Small intestine (tissue), 7 donors: ENCODE data around the gene PLXNB2. TPM values are rescaled to one million over a fixed set of nuclear protein-coding genes. Genes with fewer than 3 reads are reported as not detected.

Source experiments
- DNase-seq, 2 donors: peaks; one replicate each; pipeline versions ENCODE4 v3.0.0 to v3.0.0-alpha.2; 2013
- FAIRE-seq: peaks from 2 replicates; lab custom pipeline; 2012; peaks lifted over from hg19 to GRCh38; lab: Jason Lieb, UNC
- H3K27ac ChIP-seq, 3 donors: one replicate each; pipeline ENCODE4 v1.5.1; 2013; ENCODE audit warnings: low read length in 2 of 3, mild to moderate bottlenecking in 2 of 3, control low read depth in 1 of 3, inconsistent platforms in 1 of 3, low read depth in 1 of 3, moderate library complexity in 1 of 3
- H3K27me3 ChIP-seq, 3 donors: one replicate each; pipeline ENCODE4 v1.6.1; 2013; ENCODE audit warnings: low read length in 3 of 3, inconsistent platforms in 1 of 3; ENCODE audit not compliant: control insufficient read depth in 3 of 3, insufficient read depth in 3 of 3
- H3K36me3 ChIP-seq, 3 donors: one replicate each; pipeline ENCODE4 v1.6.1; 2013; ENCODE audit warnings: low read length in 3 of 3, inconsistent platforms in 1 of 3, low read depth in 1 of 3, mild to moderate bottlenecking in 1 of 3, moderate library complexity in 1 of 3; ENCODE audit not compliant: control insufficient read depth in 3 of 3, insufficient read depth in 2 of 3
- H3K4me1 ChIP-seq, 3 donors: one replicate each; pipeline ENCODE4 v1.6.1; 2013; ENCODE audit warnings: low read length in 2 of 3, inconsistent platforms in 1 of 3, low read depth in 1 of 3, mild to moderate bottlenecking in 1 of 3, moderate library complexity in 1 of 3; ENCODE audit not compliant: control insufficient read depth in 3 of 3, insufficient read depth in 2 of 3
- H3K4me3 ChIP-seq, 3 donors: one replicate each; pipeline ENCODE4 v1.5.1; 2013; ENCODE audit warnings: low read length in 3 of 3, control low read depth in 1 of 3, inconsistent platforms in 1 of 3, low read depth in 1 of 3, mild to moderate bottlenecking in 1 of 3, moderate library complexity in 1 of 3
- H3K9me3 ChIP-seq, 2 donors: one replicate each; pipeline ENCODE4 v1.6.1; 2013; ENCODE audit warnings: low read depth in 1 of 2, low read length in 1 of 2; ENCODE audit not compliant: control insufficient read depth in 2 of 2, insufficient read depth in 1 of 2
- WGBS, 3 donors: extraction: QIAGEN DNeasy Blood & Tissue Kit; methylation state at CpG; one replicate each; pipeline ENCODE4 v1.1.7; 2013; 5-methylcytosine and 5-hydroxymethylcytosine counted together
- polyA plus RNA-seq, 4 donors: library from polyadenylated mRNA; stranded (reverse) in 3 of 4; unstranded in 1 of 4; fragments of 200-250 nt in 3 of 4; fragments of 120-200 nt in 1 of 4; gene quantifications; one replicate each; pipeline versions ENCODE4 v1.2.1 to v1.2.3, GENCODE V29; 2013
- donor health status: healthy with polysubstance abuse.
- donor health status: control.
- donor health status: control.
- donor health status: Bipolar disorder and iron deficiency.
- donor health status: healthy.

The PLXNB2 gene
- polyA plus RNA-seq, 4 donors, result 70.3 to 179 (median 95.2) TPM

DNA sequence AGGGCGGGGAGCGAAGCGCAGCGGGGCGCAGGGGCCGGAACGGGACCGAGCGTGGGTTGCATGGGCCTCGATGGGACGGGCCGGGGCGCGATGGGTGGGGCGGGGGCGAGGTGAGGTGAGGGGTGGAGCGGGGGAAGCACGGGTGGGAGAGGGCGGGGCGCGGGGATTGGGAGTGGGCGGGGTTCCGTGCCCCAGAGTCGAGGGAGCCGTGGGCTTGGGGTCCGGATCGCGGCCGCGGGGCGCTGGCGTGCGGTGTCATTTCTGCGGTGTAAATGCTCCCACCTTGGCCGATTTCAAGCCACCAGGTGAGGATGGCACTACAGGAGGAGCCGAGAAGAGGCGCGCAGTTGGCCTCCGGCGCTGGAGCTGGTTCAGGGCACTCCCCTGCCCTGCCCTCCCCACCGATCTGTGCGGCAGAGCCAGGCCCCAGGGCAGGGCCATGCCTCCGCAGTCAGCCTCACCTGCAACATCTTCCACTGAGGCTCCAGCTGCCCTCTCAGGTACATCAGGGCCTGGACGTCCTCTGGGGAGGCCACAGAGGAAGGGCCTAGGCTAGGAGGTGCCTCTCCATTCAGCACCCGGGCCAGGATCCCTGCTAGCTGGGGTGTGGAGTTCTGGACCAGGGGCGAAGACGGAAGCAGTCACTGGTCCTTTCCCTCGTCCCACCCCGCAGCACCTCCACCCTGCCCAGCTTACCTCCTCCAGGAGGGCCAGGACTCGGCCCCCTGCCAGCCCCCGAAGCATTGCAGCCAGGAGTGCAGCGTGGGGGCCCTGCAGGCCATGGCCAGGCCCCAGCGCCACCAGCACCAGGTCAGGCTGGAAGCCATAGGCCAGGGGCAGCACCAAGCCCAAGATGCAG lies 62.0 kb downstream of the PLXNB2 start:
- Histone ChIP-seq H3K9me3 (no peaks in the 10 kb centered on the region), H3K27me3 (no peaks in the 10 kb centered on the region), H3K36me3 (peaks cover 0 to 46% (median 0%) of the 10 kb centered on the region in 3 donors), H3K4me1 (peaks cover 12 to 25% (median 15%) of the 10 kb centered on the region in 3 donors), H3K4me3 (peak overlapping the region; percentile 72 to 100 (median 90)), H3K27ac (peak overlapping the region; percentile 86 to 98 (median 92))
- FAIRE-seq, result no peak
- DNase-seq, result peak; percentile 15 to 45
- WGBS, 3 donors, result 11 to 19% (median 14%) methylated on average over 34 to 53 of the region's 53 CpGs

DNA sequence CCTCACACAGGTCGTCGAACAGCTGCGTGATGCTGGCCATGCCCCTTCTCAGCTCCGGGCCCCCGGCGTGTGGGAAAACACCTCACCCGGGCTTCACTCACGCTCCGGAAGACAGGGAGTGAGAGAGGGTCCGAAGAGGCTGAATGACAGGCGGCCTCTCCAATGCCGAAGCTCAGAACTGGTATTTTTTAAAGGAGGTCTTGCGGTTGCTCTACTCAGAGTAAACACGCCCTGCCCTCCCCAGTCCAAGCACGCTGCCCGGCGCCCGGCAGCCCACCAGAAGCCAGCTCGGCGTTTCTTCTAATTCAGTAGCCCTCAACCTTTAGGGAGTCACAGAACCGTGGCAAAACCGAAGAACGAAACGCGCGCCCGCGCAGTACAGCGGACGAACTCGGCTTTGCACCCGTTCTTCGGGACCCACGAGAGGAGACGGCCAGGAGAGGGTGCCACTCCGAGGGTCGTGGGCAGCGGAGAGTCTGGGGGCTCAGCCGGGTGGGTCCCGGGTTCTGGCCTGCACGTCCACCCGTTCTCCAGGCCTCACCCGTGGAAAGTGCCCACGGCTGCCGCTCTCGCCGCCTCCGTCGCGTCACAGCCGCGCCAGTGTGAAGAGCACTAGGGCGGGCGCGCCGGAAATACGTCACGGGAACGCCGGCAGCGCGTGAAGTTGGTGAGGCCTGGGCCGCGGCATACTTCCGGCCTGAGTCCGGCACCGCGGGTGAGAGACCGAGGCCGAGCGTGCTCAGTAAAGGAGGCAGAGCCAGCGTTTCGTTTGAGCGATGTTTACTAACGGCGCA lies 62.8 kb downstream of the PLXNB2 start, which contains the start of gene TUBGCP6:
Gene TUBGCP6 (minus strand): TSS at position 604 of the 794 bp plus-strand sequence. CDS start 564 bp downstream, at position 40.
- FAIRE-seq, result no peak
- Histone ChIP-seq H3K27ac (peak within 1 kb of the TSS; percentile 86 to 98 (median 92)), H3K27me3 (no peaks in the 10 kb centered on the region), H3K4me1 (peaks cover 5 to 17% (median 9%) of the 10 kb centered on the region in 3 donors), H3K36me3 (peaks cover 0 to 47% (median under 1%) of the 10 kb centered on the region in 3 donors), H3K4me3 (peak within 1 kb of the TSS; percentile 72 to 100 (median 90)), H3K9me3 (no peaks in the 10 kb centered on the region)
- WGBS, 3 donors, result 0 to 1% (median 1%) methylated on average over 76 of the region's 76 CpGs
- peak; percentile 93 to 97 for DNase-seq

DNA sequence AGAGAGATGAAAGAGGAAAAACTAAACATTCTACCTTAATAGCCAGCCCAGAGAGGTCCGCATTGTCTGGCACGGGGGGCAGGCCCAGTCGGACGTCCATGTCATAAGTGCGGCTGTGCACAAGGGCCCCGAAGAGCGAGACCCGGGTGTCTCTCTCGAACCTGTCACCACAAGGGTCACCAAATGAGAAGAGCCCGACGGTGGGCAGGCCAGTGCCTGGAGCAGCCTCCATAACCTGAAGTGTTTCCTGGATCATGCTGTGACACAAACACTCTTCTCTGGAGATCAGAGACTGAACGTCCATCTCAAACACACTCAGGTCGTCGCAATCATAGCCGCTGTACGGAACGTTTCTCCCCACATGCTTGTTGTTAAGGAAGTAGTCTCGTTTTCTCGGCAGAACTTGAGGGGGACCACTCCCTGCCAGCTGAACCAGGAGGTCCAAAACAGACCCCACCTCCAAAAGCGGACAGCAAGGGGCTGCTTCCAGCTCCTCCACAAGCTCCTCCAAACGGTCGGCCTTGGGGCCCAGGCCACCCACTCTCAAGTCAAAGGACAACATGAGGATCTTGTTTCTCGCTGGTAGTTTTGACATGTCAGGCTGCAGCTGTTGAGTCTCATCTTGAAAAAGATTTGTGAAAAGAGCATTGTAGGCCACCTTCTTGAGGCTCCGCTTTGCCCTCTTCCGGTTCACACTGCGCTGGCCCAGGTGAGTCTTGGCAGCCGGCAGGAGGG lies 63.6 kb downstream of the PLXNB2 start:
- WGBS, 3 donors, result 2 to 15% (median 5%) methylated on average over 27 of the region's 27 CpGs
- no peaks in the 10 kb centered on the region for H3K9me3 ChIP-seq
- peak overlapping the region; percentile 72 to 100 (median 90) for H3K4me3 ChIP-seq
- H3K27me3 ChIP-seq, result no peaks in the 10 kb centered on the region
- no peak for DNase-seq
- H3K36me3 ChIP-seq, result peaks cover 0 to 49% (median 2%) of the 10 kb centered on the region in 3 donors
- FAIRE-seq, result no peak
- H3K27ac ChIP-seq, result peak overlapping the region; percentile 86 to 98 (median 92)
- peaks cover 5 to 13% (median 9%) of the 10 kb centered on the region in 3 donors for H3K4me1 ChIP-seq

DNA sequence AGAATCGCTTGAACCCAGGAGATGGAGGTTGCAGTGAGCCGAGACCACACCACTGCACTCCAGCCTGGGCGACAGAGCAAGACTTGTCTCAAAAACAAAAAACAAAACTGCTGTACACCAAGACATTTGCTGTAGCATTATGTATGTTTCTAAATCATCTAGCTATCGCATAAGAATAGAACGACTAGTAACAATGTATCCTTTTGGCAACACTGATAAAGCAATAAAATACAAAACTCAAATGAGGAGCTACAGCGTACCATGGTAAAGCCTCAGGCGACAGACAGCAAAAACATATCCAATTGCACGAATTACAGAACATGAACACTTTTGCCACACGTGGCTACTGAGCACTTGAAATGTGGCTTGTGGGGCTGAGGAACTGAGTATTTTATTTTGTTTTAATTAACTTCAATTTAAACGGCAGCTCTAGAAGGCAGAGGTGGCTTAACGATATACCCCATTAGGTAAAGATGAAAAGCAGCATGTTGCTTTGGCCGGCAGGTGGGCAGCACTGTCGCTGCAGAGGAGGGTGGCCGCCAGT lies 65.0 kb downstream of the PLXNB2 start:
- FAIRE-seq (no peak), DNase-seq (no peak)
- Histone ChIP-seq H3K9me3 (no peaks in the 10 kb centered on the region), H3K36me3 (peaks cover 0 to 40% (median 2%) of the 10 kb centered on the region in 3 donors), H3K27me3 (no peaks in the 10 kb centered on the region), H3K27ac (no peak overlapping the region), H3K4me1 (peaks cover 4 to 10% (median 9%) of the 10 kb centered on the region in 3 donors), H3K4me3 (peak overlapping the region in 2 of 3 donors; percentile 0 to 90)
- WGBS, 3 donors, result 45 to 63% (median 55%) methylated on average over 14 of the region's 14 CpGs

DNA sequence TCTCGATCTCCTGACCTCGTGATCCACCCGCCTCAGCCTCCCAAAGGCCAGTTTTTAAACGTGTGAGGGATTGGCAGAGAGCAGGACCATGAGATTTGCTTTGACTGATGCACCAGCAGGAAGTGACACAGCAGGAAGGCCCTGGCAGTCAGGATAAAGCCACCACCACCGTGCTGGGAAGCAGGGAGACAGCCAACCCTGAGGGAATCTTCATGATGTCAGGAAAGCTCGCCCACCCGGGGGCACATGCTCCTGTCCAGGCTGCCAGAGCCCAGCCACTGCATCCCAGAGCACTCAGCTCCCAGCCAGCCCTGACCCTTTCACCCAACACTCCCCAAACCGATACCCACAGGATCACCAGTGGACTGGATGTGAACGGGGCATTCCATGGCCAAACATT lies 68.7 kb downstream of the PLXNB2 start:
- 86 to 90% (median 88%) methylated on average over 9 of the region's 9 CpGs for WGBS, 3 donors
- H3K27me3 ChIP-seq, result no peaks in the 10 kb centered on the region
- FAIRE-seq, result no peak
- no peak overlapping the region for H3K4me3 ChIP-seq
- peaks cover 0 to 5% (median 0%) of the 10 kb centered on the region in 3 donors for H3K4me1 ChIP-seq
- peaks cover 2 to 45% (median 6%) of the 10 kb centered on the region in 3 donors for H3K36me3 ChIP-seq
- no peak overlapping the region for H3K27ac ChIP-seq
- no peak for DNase-seq
- no peaks in the 10 kb centered on the region for H3K9me3 ChIP-seq

DNA sequence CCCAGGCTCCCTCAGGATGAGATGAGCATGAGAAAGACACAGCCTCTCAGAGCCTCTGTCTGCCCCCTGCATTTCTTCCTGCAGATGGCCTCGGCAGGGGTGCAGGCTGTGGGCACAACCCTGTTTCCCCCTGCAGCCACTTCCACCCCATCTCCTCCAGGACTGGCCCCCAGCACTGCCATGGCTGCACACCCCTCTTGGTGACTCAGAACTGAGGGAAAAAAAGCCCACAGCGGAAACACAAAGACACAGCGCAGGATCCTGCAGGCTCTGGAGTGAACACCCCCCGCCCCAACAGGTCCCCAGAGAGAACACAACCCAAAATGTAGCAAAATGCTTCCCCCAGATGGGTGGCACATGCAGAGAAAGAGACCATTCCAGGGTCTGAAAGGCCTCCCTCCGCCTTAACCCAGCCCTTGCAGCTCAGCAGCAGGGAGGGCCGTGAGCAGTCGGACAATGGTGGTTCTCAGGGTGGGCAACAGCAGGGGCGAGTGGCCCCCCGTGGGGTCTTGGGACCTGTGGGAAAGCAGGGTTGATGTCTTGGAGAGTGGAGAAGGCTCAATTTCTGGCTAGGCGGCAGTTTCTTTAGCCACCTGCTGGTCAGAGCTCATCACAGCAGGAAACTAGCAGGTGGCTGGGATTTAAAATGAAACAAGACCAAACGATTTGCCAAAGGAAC lies 70.6 kb downstream of the PLXNB2 start:
- Histone ChIP-seq H3K27me3 (no peaks in the 10 kb centered on the region), H3K27ac (no peak overlapping the region), H3K36me3 (peaks cover 2 to 64% (median 6%) of the 10 kb centered on the region in 3 donors), H3K9me3 (no peaks in the 10 kb centered on the region), H3K4me3 (no peak overlapping the region), H3K4me1 (no peaks in the 10 kb centered on the region)
- no peak for FAIRE-seq
- 64 to 73% (median 67%) methylated on average over 11 of the region's 11 CpGs for WGBS, 3 donors
- peak; percentile 28 to 34 for DNase-seq

DNA sequence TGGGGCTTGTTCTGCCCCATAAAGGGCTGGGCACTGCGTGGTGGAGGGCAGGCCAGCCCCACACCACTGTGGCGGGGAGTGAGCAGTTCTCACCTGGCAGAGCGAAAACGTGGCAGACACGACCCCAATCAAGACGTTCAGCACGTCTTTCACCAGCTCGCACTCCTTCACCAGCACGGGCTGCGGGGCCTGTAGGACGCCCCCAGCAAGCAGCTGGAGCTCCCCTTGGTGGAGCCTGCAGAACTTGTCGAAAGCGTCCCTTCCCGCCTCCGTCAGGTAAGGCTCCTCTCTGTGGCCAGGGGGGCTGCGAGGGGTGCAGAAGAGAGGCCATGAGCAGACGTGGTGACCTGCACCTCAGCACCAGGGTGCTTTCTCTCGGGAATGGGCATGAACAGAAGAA lies 74.2 kb downstream of the PLXNB2 start:
- Histone ChIP-seq H3K36me3 (peaks cover 0 to 74% (median 6%) of the 10 kb centered on the region in 3 donors), H3K4me1 (no peaks in the 10 kb centered on the region), H3K4me3 (no peak overlapping the region), H3K9me3 (no peaks in the 10 kb centered on the region), H3K27me3 (no peaks in the 10 kb centered on the region), H3K27ac (no peak overlapping the region)
- 92 to 95% (median 93%) methylated on average over 18 of the region's 18 CpGs for WGBS, 3 donors
- DNase-seq, result no peak
- no peak for FAIRE-seq
